ENCODE data around the gene C1RL. TPM values are rescaled to one million over a fixed set of nuclear protein-coding genes. Genes with fewer than 3 reads are reported as not detected.
A peak's percentile ranks its signal among the peaks of the same experiment; 100 is the strongest.

C1RL gene
- total and polyA plus RNA-seq, 2 experiments from 2014 or later, result 26.4 to 64.5 TPM

DNA sequence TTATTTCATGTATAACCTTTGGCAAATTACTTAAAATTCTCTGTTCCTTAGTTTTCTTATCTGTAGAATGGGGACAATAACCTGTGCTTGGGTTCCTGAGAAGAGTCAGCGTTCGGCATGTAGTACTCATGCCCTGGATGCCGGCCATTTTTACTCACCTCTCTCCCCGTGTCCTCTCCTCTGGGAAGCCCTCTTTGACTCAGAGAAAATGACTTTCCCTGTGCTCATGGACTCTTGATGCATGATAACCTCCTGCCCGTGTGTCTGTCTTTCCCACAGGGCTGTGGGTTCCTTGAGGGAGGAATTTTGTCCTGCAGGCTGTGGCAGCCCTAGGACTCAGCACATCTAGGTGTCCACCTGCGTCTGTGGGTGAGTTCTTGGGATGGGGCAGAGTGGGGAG, 5.8 kb upstream of the C1RL start:
- H3K9me2 ChIP-seq (replicated peaks; ENCODE audit: insufficient read depth), result no peaks in the 10 kb centered on the region
- no peaks in the 10 kb centered on the region for H4K20me1 ChIP-seq (ENCODE audit: insufficient read depth, poor library complexity, severe bottlenecking)
- DNase-seq (ENCODE audit: low spot score), result no peak
- peaks cover 4% of the 10 kb centered on the region for H3K4me1 ChIP-seq (ENCODE audit: insufficient read depth)
- H3K4me2 ChIP-seq, result no peak overlapping the region
- H3K9me3 ChIP-seq (ENCODE audit: low read depth), result no peaks in the 10 kb centered on the region
- H3K79me2 ChIP-seq, result peaks cover 11% of the 10 kb centered on the region
- H2AFZ ChIP-seq, result no peak overlapping the region
- H3K27me3 ChIP-seq, result no peaks in the 10 kb centered on the region
- no peak overlapping the region for H3K4me3 ChIP-seq
- no peak overlapping the region for H3K27ac ChIP-seq
- no peaks in the 10 kb centered on the region for H3K36me3 ChIP-seq (replicated peaks; ENCODE audit: insufficient read depth, low read depth)
- 94% methylated on average over 6 of the region's 6 CpGs for WGBS (ENCODE audit: low lambda C conversion rate, missing lambda C conversion rate)
- TF ChIP-seq EZH2phosphoT487 (IDR thresholded peaks at IDR 0.05; ENCODE audit: low read depth, severe bottlenecking, unreplicated experiment) (no peak), EZH2 (IDR thresholded peaks at IDR 0.05; ENCODE audit: borderline replicate concordance) (no peak)
- TF ChIP-seq, protein P1, sequence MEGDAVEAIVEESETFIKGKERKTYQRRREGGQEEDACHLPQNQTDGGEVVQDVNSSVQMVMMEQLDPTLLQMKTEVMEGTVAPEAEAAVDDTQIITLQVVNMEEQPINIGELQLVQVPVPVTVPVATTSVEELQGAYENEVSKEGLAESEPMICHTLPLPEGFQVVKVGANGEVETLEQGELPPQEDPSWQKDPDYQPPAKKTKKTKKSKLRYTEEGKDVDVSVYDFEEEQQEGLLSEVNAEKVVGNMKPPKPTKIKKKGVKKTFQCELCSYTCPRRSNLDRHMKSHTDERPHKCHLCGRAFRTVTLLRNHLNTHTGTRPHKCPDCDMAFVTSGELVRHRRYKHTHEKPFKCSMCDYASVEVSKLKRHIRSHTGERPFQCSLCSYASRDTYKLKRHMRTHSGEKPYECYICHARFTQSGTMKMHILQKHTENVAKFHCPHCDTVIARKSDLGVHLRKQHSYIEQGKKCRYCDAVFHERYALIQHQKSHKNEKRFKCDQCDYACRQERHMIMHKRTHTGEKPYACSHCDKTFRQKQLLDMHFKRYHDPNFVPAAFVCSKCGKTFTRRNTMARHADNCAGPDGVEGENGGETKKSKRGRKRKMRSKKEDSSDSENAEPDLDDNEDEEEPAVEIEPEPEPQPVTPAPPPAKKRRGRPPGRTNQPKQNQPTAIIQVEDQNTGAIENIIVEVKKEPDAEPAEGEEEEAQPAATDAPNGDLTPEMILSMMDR (IDR thresholded peaks at IDR 0.05; ENCODE audit: poor library complexity), result no peak

DNA sequence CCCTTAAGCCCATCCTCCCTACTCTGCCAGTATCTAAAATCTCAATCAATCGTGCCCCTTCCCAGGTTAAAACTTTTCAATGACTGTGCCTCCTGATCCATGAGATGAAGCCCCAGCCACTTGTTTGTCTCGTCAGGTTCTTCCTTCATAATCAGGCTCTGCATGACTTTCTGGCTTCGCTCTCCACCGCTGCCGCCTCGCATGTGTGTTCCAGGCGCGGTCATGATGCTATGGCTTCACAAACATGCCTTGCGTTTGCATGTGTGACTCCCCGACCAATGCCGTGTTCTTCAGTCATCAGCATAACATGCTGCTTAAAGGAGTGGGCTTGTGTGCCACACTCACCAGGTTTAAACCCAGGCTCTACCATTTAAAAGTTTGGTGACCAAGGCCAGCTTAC, 5.0 kb upstream of the C1RL start:
- TF ChIP-seq, protein P1 (IDR thresholded peaks at IDR 0.05; ENCODE audit: poor library complexity), result no peak
- TF ChIP-seq EZH2 (IDR thresholded peaks at IDR 0.05; ENCODE audit: borderline replicate concordance) (no peak), EZH2phosphoT487 (IDR thresholded peaks at IDR 0.05; ENCODE audit: low read depth, severe bottlenecking, unreplicated experiment) (no peak)

DNA sequence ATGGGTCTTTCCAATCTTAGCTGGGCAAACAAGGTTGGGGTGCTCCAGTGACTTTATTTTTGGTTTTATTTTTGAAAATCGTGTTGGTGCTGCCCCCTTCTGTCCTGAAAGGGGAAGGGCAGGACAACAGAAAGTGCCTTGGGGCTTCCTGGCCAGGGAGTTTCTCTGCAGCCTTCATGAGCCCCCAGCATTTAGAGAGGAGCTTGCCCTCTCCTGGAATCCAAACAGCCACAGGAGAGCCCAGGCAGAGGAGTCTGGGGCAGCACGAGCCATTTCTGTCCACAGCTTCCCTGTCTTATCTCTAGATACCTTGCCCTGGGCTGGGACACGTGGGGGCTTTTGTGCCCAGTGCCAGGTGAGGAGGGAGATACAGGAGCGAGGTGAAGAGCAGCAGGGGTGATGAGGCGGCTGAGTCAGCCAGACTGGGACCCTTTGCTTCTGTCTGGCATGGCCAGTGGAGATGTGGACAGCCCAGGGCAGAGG, 4.4 kb upstream of the C1RL start:
- Histone ChIP-seq H3K79me2 (peaks cover 17% of the 10 kb centered on the region), H2AFZ (no peak overlapping the region), H3K9me3 (ENCODE audit: low read depth) (no peaks in the 10 kb centered on the region), H3K9me2 (replicated peaks; ENCODE audit: insufficient read depth) (no peaks in the 10 kb centered on the region), H3K27me3 (no peaks in the 10 kb centered on the region), H3K27ac (no peak overlapping the region), H3K4me3 (no peak overlapping the region), H3K4me2 (peak overlapping the region; percentile 12), H4K20me1 (ENCODE audit: insufficient read depth, poor library complexity, severe bottlenecking) (no peaks in the 10 kb centered on the region), H3K36me3 (replicated peaks; ENCODE audit: insufficient read depth, low read depth) (no peaks in the 10 kb centered on the region), H3K4me1 (ENCODE audit: insufficient read depth) (peaks cover 9% of the 10 kb centered on the region)
- peak; percentile 44 for DNase-seq (ENCODE audit: low spot score)
- TF ChIP-seq EZH2 (IDR thresholded peaks at IDR 0.05; ENCODE audit: borderline replicate concordance), result no peak
- TF ChIP-seq, protein P1 (IDR thresholded peaks at IDR 0.05; ENCODE audit: poor library complexity), result peak; percentile 76
- no peak for TF ChIP-seq EZH2phosphoT487 (IDR thresholded peaks at IDR 0.05; ENCODE audit: low read depth, severe bottlenecking, unreplicated experiment)
- WGBS (ENCODE audit: low lambda C conversion rate, missing lambda C conversion rate), result 54% methylated on average over 5 of the region's 5 CpGs

More for the DNA sequence above, 5.0 kb upstream of the C1RL start:
- no peak overlapping the region for H3K27ac ChIP-seq
- no peaks in the 10 kb centered on the region for H3K9me3 ChIP-seq (ENCODE audit: low read depth)
- no peak overlapping the region for H3K4me2 ChIP-seq
- H3K9me2 ChIP-seq (replicated peaks; ENCODE audit: insufficient read depth), result no peaks in the 10 kb centered on the region
- H3K79me2 ChIP-seq, result peaks cover 17% of the 10 kb centered on the region
- H2AFZ ChIP-seq, result no peak overlapping the region
- no peak overlapping the region for H3K4me3 ChIP-seq
- no peak for DNase-seq (ENCODE audit: low spot score)
- WGBS (ENCODE audit: low lambda C conversion rate, missing lambda C conversion rate), result 95% methylated on average over 11 of the region's 11 CpGs
- H3K27me3 ChIP-seq, result no peaks in the 10 kb centered on the region
- H3K4me1 ChIP-seq (ENCODE audit: insufficient read depth), result peaks cover 9% of the 10 kb centered on the region
- no peaks in the 10 kb centered on the region for H3K36me3 ChIP-seq (replicated peaks; ENCODE audit: insufficient read depth, low read depth)
- no peaks in the 10 kb centered on the region for H4K20me1 ChIP-seq (ENCODE audit: insufficient read depth, poor library complexity, severe bottlenecking)

Measured in hepatocyte (in vitro differentiated cells).